ENCODE data around the gene PRDM11.

The PRDM11 gene

GRCh38 chr11:45212566-45213315, 66.3 kb downstream of the PRDM11 start:
- DNase-seq, result no peak

- no peak for DNase-seq
These were observed 66.9 kb downstream of the PRDM11 start for GRCh38 chr11:45213316-45213665.

- DNase-seq, result no peak
These were observed 67.3 kb downstream of the PRDM11 start for GRCh38 chr11:45213717-45214116.

- DNase-seq, result no peak
These were observed 68.8 kb downstream of the PRDM11 start for GRCh38 chr11:45215098-45215865.

- no peak for DNase-seq
These were observed 69.6 kb downstream of the PRDM11 start for GRCh38 chr11:45216031-45216430.

- DNase-seq, result no peak
These were observed 70.5 kb downstream of the PRDM11 start for GRCh38 chr11:45216901-45217300.

GRCh38 chr11:45217991-45218390, 71.6 kb downstream of the PRDM11 start:
- DNase-seq, result no peak

GRCh38 chr11:45218705-45219104, 72.3 kb downstream of the PRDM11 start:
- no peak for DNase-seq

GRCh38 chr11:45219411-45219810, 73.0 kb downstream of the PRDM11 start:
- no peak for DNase-seq

- DNase-seq, result no peak
These were observed 77.1 kb downstream of the PRDM11 start for GRCh38 chr11:45223496-45223895.

- no peak for DNase-seq
These were observed 78.3 kb downstream of the PRDM11 start for GRCh38 chr11:45224766-45225165.

GRCh38 chr11:45225277-45225676, 78.8 kb downstream of the PRDM11 start:
- DNase-seq, result no peak

GRCh38 chr11:45225961-45226871, 79.8 kb downstream of the PRDM11 start:
- no peak for DNase-seq

- DNase-seq, result no peak
These were observed 80.5 kb downstream of the PRDM11 start for GRCh38 chr11:45226901-45227300.

- DNase-seq, result no peak
These were observed 81.4 kb downstream of the PRDM11 start for GRCh38 chr11:45227836-45228235.

GRCh38 chr11:45229401-45230020, 83.1 kb downstream of the PRDM11 start:
- DNase-seq, result no peak

GRCh38 chr11:45232341-45233080, 86.1 kb downstream of the PRDM11 start:
- DNase-seq, result no peak

- DNase-seq, result peak; percentile 54
These were observed 86.8 kb downstream of the PRDM11 start for GRCh38 chr11:45233121-45233803.

- no peak for DNase-seq
These were observed 87.3 kb downstream of the PRDM11 start for GRCh38 chr11:45233804-45234170.

- no peak for DNase-seq
These were observed 88.0 kb downstream of the PRDM11 start for GRCh38 chr11:45234306-45235006.
